Measurements from ENCODE around the gene PDE2A.

The PDE2A gene

DNA sequence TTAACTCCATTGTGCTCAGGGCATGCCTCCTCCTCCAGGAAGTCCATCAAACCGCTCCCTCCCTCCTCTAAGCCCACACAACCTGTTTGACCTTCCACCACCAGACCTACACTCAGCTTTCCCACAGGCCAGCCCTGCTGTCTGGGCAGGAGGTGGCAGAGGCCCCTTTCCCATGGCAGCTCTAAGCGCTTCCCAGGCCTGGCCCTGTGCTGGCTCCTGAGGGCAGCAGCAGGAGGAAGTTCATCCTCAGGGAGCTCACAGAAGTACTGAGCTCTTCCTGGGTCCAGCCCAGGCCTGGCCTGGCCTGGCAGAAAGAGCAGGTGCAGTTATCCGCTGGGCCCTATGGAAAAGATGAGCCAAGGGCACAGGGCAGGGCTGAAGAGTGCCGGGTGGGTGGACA, 46.6 kb upstream of the PDE2A start:
- DNase-seq (ENCODE audit: extremely low read depth, insufficient read length): no peak
- H3K27me3 ChIP-seq (replicated peaks; ENCODE audit: control insufficient read depth, insufficient read depth, low read length): no peaks in the 10 kb centered on the region
- peak overlapping the region; percentile 77 for H3K4me3 ChIP-seq (replicated peaks; ENCODE audit: low read depth, low read length)
- H3K36me3 ChIP-seq (ENCODE audit: control insufficient read depth, insufficient read depth, low read length): peaks cover 13% of the 10 kb centered on the region
- TF ChIP-seq, protein P1, sequence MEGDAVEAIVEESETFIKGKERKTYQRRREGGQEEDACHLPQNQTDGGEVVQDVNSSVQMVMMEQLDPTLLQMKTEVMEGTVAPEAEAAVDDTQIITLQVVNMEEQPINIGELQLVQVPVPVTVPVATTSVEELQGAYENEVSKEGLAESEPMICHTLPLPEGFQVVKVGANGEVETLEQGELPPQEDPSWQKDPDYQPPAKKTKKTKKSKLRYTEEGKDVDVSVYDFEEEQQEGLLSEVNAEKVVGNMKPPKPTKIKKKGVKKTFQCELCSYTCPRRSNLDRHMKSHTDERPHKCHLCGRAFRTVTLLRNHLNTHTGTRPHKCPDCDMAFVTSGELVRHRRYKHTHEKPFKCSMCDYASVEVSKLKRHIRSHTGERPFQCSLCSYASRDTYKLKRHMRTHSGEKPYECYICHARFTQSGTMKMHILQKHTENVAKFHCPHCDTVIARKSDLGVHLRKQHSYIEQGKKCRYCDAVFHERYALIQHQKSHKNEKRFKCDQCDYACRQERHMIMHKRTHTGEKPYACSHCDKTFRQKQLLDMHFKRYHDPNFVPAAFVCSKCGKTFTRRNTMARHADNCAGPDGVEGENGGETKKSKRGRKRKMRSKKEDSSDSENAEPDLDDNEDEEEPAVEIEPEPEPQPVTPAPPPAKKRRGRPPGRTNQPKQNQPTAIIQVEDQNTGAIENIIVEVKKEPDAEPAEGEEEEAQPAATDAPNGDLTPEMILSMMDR (IDR thresholded peaks at IDR 0.05; ENCODE audit: insufficient read depth, low read length, poor library complexity, severe bottlenecking): no peak

DNA sequence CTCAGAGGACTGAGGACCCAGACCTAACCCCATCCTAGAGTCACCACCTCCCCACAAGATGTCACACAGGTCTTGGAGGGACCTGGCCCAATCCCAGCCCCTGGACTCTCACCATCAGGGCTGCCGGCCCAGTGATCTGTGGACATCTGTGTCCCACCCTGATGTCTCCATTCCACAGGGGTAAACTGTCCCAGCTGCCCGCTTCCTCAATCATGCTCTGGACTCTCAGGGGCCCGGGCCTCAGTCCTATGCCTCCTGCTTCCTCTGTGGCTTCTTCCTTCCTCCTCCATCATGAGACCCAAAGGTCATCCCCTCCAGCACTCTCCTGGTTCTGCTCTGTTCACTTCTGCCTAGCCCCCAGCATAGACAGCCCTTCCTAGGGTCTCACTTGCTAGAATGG, 45.8 kb upstream of the PDE2A start:
- TF ChIP-seq, protein P1 (IDR thresholded peaks at IDR 0.05; ENCODE audit: insufficient read depth, low read length, poor library complexity, severe bottlenecking): no peak
- no peaks in the 10 kb centered on the region for H3K27me3 ChIP-seq (replicated peaks; ENCODE audit: control insufficient read depth, insufficient read depth, low read length)
- H3K36me3 ChIP-seq (ENCODE audit: control insufficient read depth, insufficient read depth, low read length): peaks cover 15% of the 10 kb centered on the region
- H3K4me3 ChIP-seq (replicated peaks; ENCODE audit: low read depth, low read length): peak overlapping the region; percentile 77
- DNase-seq (ENCODE audit: extremely low read depth, insufficient read length): no peak

DNA sequence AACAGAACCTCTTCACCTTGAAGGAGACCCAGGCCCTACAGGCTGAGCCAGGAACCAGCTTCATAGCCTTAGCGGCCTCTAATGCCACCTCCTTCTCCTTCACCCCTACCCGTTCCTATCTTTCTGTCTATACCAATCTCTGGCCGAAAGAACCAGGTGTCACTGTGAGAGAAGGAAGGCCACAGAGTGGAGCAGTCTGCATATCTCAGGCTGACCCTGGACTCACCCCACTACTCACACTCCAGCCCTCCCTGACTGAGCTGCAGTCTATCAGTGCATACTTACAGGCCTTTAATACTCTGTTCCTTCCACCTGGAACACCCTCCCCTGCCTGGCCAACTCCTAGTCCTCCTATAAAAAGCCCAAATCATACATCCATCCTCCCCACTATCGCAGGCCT, 45.3 kb upstream of the PDE2A start:
- Histone ChIP-seq H3K36me3 (ENCODE audit: control insufficient read depth, insufficient read depth, low read length) (peaks cover 19% of the 10 kb centered on the region), H3K4me3 (replicated peaks; ENCODE audit: low read depth, low read length) (peak overlapping the region; percentile 77), H3K27me3 (replicated peaks; ENCODE audit: control insufficient read depth, insufficient read depth, low read length) (no peaks in the 10 kb centered on the region)
- no peak for DNase-seq (ENCODE audit: extremely low read depth, insufficient read length)
- TF ChIP-seq, protein P1 (IDR thresholded peaks at IDR 0.05; ENCODE audit: insufficient read depth, low read length, poor library complexity, severe bottlenecking): no peak

DNA sequence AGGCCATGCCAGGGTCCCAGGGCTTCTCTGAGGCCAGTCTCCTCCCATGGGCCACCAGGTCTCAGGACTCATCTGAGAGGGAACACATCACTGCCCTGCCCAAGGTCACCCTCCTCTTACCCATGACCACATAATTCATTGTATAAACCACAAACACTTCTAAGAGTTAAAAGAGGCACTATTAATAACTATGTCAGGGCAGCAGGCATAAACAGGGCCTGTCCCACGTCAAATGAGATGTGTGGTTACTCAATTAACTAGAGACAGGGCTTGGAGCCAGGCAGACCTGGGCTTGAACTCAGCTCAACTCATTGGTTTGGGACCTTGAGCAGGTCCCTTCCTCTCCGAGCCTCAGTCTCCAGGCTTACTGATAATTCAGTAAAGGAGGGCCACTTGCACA, 44.9 kb upstream of the PDE2A start:
- peak overlapping the region; percentile 77; the same call in 1 of the 2 replicates for H3K4me3 ChIP-seq (replicated peaks; ENCODE audit: low read depth, low read length)
- no peak for DNase-seq (ENCODE audit: extremely low read depth, insufficient read length)
- H3K36me3 ChIP-seq (ENCODE audit: control insufficient read depth, insufficient read depth, low read length): peaks cover 22% of the 10 kb centered on the region
- H3K27me3 ChIP-seq (replicated peaks; ENCODE audit: control insufficient read depth, insufficient read depth, low read length): no peaks in the 10 kb centered on the region
- TF ChIP-seq, protein P1 (IDR thresholded peaks at IDR 0.05; ENCODE audit: insufficient read depth, low read length, poor library complexity, severe bottlenecking): no peak

DNA sequence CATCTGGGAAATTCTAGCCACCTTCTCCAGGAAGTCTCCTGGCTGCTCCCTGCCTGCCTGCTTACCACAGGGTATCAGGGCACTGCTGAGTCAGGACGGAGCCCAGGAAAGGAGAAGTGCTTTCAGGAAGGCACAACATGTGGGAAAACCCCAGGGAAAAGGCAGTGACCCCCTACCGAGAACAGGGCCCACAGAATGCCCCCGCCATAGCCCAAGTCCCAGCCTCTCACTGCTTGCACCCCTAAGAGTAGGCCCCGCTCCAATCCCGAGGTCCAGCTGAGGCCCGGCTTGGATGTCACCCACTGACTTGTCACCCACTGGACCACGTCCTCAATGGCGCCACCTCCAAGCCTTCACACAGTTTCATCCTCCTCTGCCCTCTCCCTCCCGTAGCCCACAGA, 43.9 kb upstream of the PDE2A start:
- peaks cover 27% of the 10 kb centered on the region for H3K36me3 ChIP-seq (ENCODE audit: control insufficient read depth, insufficient read depth, low read length)
- H3K4me3 ChIP-seq (replicated peaks; ENCODE audit: low read depth, low read length): no peak overlapping the region
- no peaks in the 10 kb centered on the region for H3K27me3 ChIP-seq (replicated peaks; ENCODE audit: control insufficient read depth, insufficient read depth, low read length)
- TF ChIP-seq, protein P1 (IDR thresholded peaks at IDR 0.05; ENCODE audit: insufficient read depth, low read length, poor library complexity, severe bottlenecking): no peak
- DNase-seq (ENCODE audit: extremely low read depth, insufficient read length): no peak

DNA sequence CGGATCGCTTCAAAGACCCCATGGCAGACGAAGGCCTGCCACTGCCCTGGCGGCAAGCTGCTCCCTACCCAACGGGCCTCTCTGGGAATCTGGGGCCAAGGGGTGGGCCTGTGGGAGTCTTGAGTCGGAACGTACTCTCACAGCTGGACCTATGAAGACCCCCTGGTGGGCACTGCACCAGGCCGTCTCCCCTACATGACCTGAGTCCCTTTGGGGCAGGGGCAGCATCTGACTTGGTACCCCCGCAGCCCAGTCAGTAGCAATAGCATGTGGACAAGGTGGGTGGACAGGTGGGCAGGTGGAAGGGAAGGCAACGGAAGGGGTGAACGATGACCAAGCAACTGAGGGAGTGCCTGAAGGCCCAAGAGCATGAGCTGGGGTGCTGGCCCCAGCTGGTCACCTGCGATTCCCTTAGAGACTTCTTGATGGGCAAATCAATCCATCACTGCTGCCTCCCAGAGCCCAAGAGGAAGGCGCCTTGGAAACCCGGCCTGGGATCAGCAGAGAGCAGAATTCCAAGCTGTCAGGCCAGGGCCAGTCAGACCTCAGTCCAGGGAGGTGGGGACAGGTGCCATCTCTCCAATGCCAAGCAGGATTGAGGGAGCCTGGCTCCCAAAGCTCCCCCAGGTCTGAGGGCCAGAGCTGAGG, 42.7 kb upstream of the PDE2A start:
- DNase-seq (ENCODE audit: extremely low read depth, insufficient read length): no peak
- TF ChIP-seq, protein P1 (IDR thresholded peaks at IDR 0.05; ENCODE audit: insufficient read depth, low read length, poor library complexity, severe bottlenecking): no peak
- H3K36me3 ChIP-seq (ENCODE audit: control insufficient read depth, insufficient read depth, low read length): peaks cover 36% of the 10 kb centered on the region
- H3K27me3 ChIP-seq (replicated peaks; ENCODE audit: control insufficient read depth, insufficient read depth, low read length): no peaks in the 10 kb centered on the region
- H3K4me3 ChIP-seq (replicated peaks; ENCODE audit: low read depth, low read length): no peak overlapping the region
